ENCODE data around the gene KCTD15. TPM values are rescaled to one million over a fixed set of nuclear protein-coding genes. Genes with fewer than 3 reads are reported as not detected.

Gene KCTD15
- total RNA-seq, 2 experiments from 2014 or later: 0.33 to 1.3 TPM

GRCh38 chr19:33840783-33841182 is 44.1 kb downstream of the KCTD15 start:
- Mint-ChIP-seq H3K27me3 (peaks cover 23% of the 10 kb centered on the region), H3K27ac (no peak overlapping the region), H3K9me3 (no peaks in the 10 kb centered on the region), H3K4me1 (no peaks in the 10 kb centered on the region), H3K36me3 (no peaks in the 10 kb centered on the region), H3K4me3 (no peak overlapping the region)
- DNase-seq: no peak
- ATAC-seq (ENCODE audit: low read depth): no peak
- POLR2A ChIA-PET: no interaction called here

- POLR2A ChIA-PET: no interaction called here
- peaks cover 20% of the 10 kb centered on the region for H3K27me3 Mint-ChIP-seq
- H3K27ac Mint-ChIP-seq: no peak overlapping the region
- DNase-seq (no peak), ATAC-seq (ENCODE audit: low read depth) (no peak)
- H3K9me3 Mint-ChIP-seq: no peaks in the 10 kb centered on the region
- no peaks in the 10 kb centered on the region for H3K4me1 Mint-ChIP-seq
- no peak overlapping the region for H3K4me3 Mint-ChIP-seq
- H3K36me3 Mint-ChIP-seq: no peaks in the 10 kb centered on the region
Observed at GRCh38 chr19:33841685-33842084, 45.0 kb downstream of the KCTD15 start.

- no peak for ATAC-seq (ENCODE audit: low read depth)
- H3K4me1 Mint-ChIP-seq: no peaks in the 10 kb centered on the region
- POLR2A ChIA-PET: no interaction called here
- no peak for DNase-seq
- no peak overlapping the region for H3K27ac Mint-ChIP-seq
- H3K27me3 Mint-ChIP-seq: peaks cover 15% of the 10 kb centered on the region
- no peaks in the 10 kb centered on the region for H3K9me3 Mint-ChIP-seq
- H3K36me3 Mint-ChIP-seq: no peaks in the 10 kb centered on the region
- no peak overlapping the region for H3K4me3 Mint-ChIP-seq
Observed at GRCh38 chr19:33844478-33844877, 47.8 kb downstream of the KCTD15 start.

- Mint-ChIP-seq H3K4me3 (no peak overlapping the region), H3K36me3 (no peaks in the 10 kb centered on the region), H3K27me3 (peaks cover 19% of the 10 kb centered on the region), H3K9me3 (peaks cover under 1% of the 10 kb centered on the region), H3K4me1 (no peaks in the 10 kb centered on the region), H3K27ac (no peak overlapping the region)
- POLR2A ChIA-PET: no interaction called here
- ATAC-seq (ENCODE audit: low read depth) (no peak), DNase-seq (no peak)
Observed at GRCh38 chr19:33845498-33845897, 48.8 kb downstream of the KCTD15 start.

- no peak overlapping the region for H3K27ac Mint-ChIP-seq
- no peak overlapping the region for H3K4me3 Mint-ChIP-seq
- POLR2A ChIA-PET: no interaction called here
- no peaks in the 10 kb centered on the region for H3K4me1 Mint-ChIP-seq
- H3K27me3 Mint-ChIP-seq: peaks cover 5% of the 10 kb centered on the region
- ATAC-seq (ENCODE audit: low read depth) (no peak), DNase-seq (no peak)
- peaks cover 4% of the 10 kb centered on the region for H3K9me3 Mint-ChIP-seq
- H3K36me3 Mint-ChIP-seq: no peaks in the 10 kb centered on the region
Observed at GRCh38 chr19:33849551-33850147, 53.0 kb downstream of the KCTD15 start.

GRCh38 chr19:33859016-33859415 is 62.3 kb downstream of the KCTD15 start:
- Mint-ChIP-seq H3K36me3 (no peaks in the 10 kb centered on the region), H3K9me3 (no peaks in the 10 kb centered on the region), H3K27me3 (peaks cover 5% of the 10 kb centered on the region), H3K4me3 (no peak overlapping the region), H3K4me1 (no peaks in the 10 kb centered on the region), H3K27ac (no peak overlapping the region)
- ATAC-seq (ENCODE audit: low read depth) (no peak), DNase-seq (no peak)
- POLR2A ChIA-PET: no interaction called here

- POLR2A ChIA-PET: no interaction called here
- Mint-ChIP-seq H3K27me3 (peaks cover 5% of the 10 kb centered on the region), H3K36me3 (no peaks in the 10 kb centered on the region), H3K9me3 (no peaks in the 10 kb centered on the region), H3K27ac (no peak overlapping the region), H3K4me3 (no peak overlapping the region), H3K4me1 (no peaks in the 10 kb centered on the region)
- DNase-seq (no peak), ATAC-seq (ENCODE audit: low read depth) (no peak)
Observed at GRCh38 chr19:33860312-33861090, 63.8 kb downstream of the KCTD15 start.

- H3K27me3 Mint-ChIP-seq: peaks cover 2% of the 10 kb centered on the region
- no peak overlapping the region for H3K27ac Mint-ChIP-seq
- POLR2A ChIA-PET: no interaction called here
- DNase-seq (no peak), ATAC-seq (ENCODE audit: low read depth) (no peak)
- H3K4me3 Mint-ChIP-seq: no peak overlapping the region
- no peaks in the 10 kb centered on the region for H3K36me3 Mint-ChIP-seq
- no peaks in the 10 kb centered on the region for H3K4me1 Mint-ChIP-seq
- H3K9me3 Mint-ChIP-seq: no peaks in the 10 kb centered on the region
Observed at GRCh38 chr19:33861950-33862349, 65.3 kb downstream of the KCTD15 start.

GRCh38 chr19:33862981-33863380 is 66.3 kb downstream of the KCTD15 start:
- Mint-ChIP-seq H3K4me1 (no peaks in the 10 kb centered on the region), H3K27me3 (peaks cover under 1% of the 10 kb centered on the region), H3K9me3 (no peaks in the 10 kb centered on the region), H3K36me3 (no peaks in the 10 kb centered on the region), H3K4me3 (no peak overlapping the region), H3K27ac (no peak overlapping the region)
- DNase-seq: no peak
- ATAC-seq (ENCODE audit: low read depth): no peak
- POLR2A ChIA-PET: no interaction called here

GRCh38 chr19:33863436-33863835 is 66.8 kb downstream of the KCTD15 start:
- no peak for DNase-seq
- H3K36me3 Mint-ChIP-seq: no peaks in the 10 kb centered on the region

GRCh38 chr19:33864311-33864850 is 67.7 kb downstream of the KCTD15 start:
- H3K4me1 Mint-ChIP-seq: no peaks in the 10 kb centered on the region

More at GRCh38 chr19:33863436-33863835, 66.8 kb downstream of the KCTD15 start:
- ATAC-seq (ENCODE audit: low read depth): no peak
- H3K27ac Mint-ChIP-seq: no peak overlapping the region
- POLR2A ChIA-PET: no interaction called here
- H3K4me1 Mint-ChIP-seq: no peaks in the 10 kb centered on the region
- H3K27me3 Mint-ChIP-seq: peaks cover 2% of the 10 kb centered on the region
- H3K4me3 Mint-ChIP-seq: no peak overlapping the region
- H3K9me3 Mint-ChIP-seq: no peaks in the 10 kb centered on the region

GRCh38 chr19:33865306-33865705 is 68.6 kb downstream of the KCTD15 start:
- DNase-seq: no peak

More at GRCh38 chr19:33864311-33864850, 67.7 kb downstream of the KCTD15 start:
- Mint-ChIP-seq H3K36me3 (no peaks in the 10 kb centered on the region), H3K27me3 (peaks cover 8% of the 10 kb centered on the region), H3K27ac (no peak overlapping the region), H3K9me3 (no peaks in the 10 kb centered on the region), H3K4me3 (no peak overlapping the region)
- POLR2A ChIA-PET: no interaction called here
- ATAC-seq (ENCODE audit: low read depth): no peak
- DNase-seq: no peak

More at GRCh38 chr19:33865306-33865705, 68.6 kb downstream of the KCTD15 start:
- Mint-ChIP-seq H3K27me3 (peaks cover 9% of the 10 kb centered on the region), H3K4me1 (no peaks in the 10 kb centered on the region), H3K36me3 (no peaks in the 10 kb centered on the region), H3K9me3 (no peaks in the 10 kb centered on the region), H3K4me3 (no peak overlapping the region), H3K27ac (no peak overlapping the region)
- ATAC-seq (ENCODE audit: low read depth): no peak
- POLR2A ChIA-PET: no interaction called here
